SK-N-SH (cell line): ENCODE measurements around the gene LIME1. TPM values are rescaled to one million over a fixed set of nuclear protein-coding genes. Genes with fewer than 3 reads are reported as not detected.

Source experiments
- CTCF ChIA-PET: fragments of 300-600, 350-600 bp; formaldehyde crosslinking; extraction: SDS; loops from one replicate; lab custom pipeline; 2021; lab: Yijun Ruan, JAX
- POLR2A ChIA-PET: fragments of 350-600 bp; sonication (Branson Sonifier 250); formaldehyde crosslinking; extraction: SDS; loops from one replicate; lab custom pipeline; 2020; ENCODE audit warnings: antibody characterized with exemption, inconsistent platforms; lab: Yijun Ruan, JAX
- DNase-seq: peaks from one replicate; pipeline ENCODE4 v3.0.0; 2012
- H2AFZ ChIP-seq: fragments of 200-600 bp; sonication (generic); 2 replicates; pipeline ENCODE4 v1.8.1; 2016; ENCODE audit warnings: antibody characterized with exemption, mild to moderate bottlenecking, low read depth
- H3F3A ChIP-seq: fragments of 200-600 bp; sonication (generic); replicated peaks from 2 replicates; pipeline ENCODE3; 2016; ENCODE audit warnings: antibody characterized with exemption, mild to moderate bottlenecking; ENCODE audit not compliant: insufficient read depth
- H3K27ac ChIP-seq, 2 experiments: fragments of 200-500 bp in 1 of 2; fragments of 200-600 bp in 1 of 2; sonication (Bioruptor generic) in 1 of 2; sonication (generic), shearing (Covaris generic) in 1 of 2; 2 replicates each; pipeline versions ENCODE4 v1.5.1 to v1.6.1; 2014 to 2016; ENCODE audit warnings: low read depth in 2 of 2, inconsistent platforms in 1 of 2, low read length in 1 of 2, mild to moderate bottlenecking in 1 of 2, mixed read lengths in 1 of 2
- H3K27me3 ChIP-seq: fragments of 200-600 bp; sonication (generic), shearing (Covaris generic); 2 replicates; pipeline ENCODE4 v1.6.1; 2016; ENCODE audit warnings: mixed run types; ENCODE audit not compliant: insufficient read depth
- H3K36me3 ChIP-seq, 2 experiments: fragments of 200-500 bp in 1 of 2; fragments of 200-600 bp in 1 of 2; sonication (Bioruptor generic) in 1 of 2; sonication (generic) in 1 of 2; replicated peaks in 1 of 2; 2 replicates each; pipeline versions ENCODE3 to v1.5.1; 2014 to 2016; ENCODE audit warnings: low read length in 1 of 2, mild to moderate bottlenecking in 1 of 2; ENCODE audit not compliant: insufficient read depth in 2 of 2, control insufficient read depth in 1 of 2
- H3K4me1 ChIP-seq, 2 experiments: fragments of 200-500 bp in 1 of 2; fragments of 200-600 bp in 1 of 2; sonication (Bioruptor generic) in 1 of 2; sonication (generic), shearing (Covaris generic) in 1 of 2; 2 replicates each; pipeline versions ENCODE4 v1.5.1 to v1.6.1; 2014 to 2016; ENCODE audit warnings: low read depth in 1 of 2, low read length in 1 of 2, mixed run types in 1 of 2; ENCODE audit not compliant: insufficient read depth in 2 of 2, control insufficient read depth in 1 of 2
- H3K4me2 ChIP-seq: fragments of 200-600 bp; sonication (generic), shearing (Covaris generic); 2 replicates; pipeline ENCODE4 v1.6.1; 2017; ENCODE audit warnings: mixed run types
- H3K4me3 ChIP-seq, 2 experiments: fragments of 200-500 bp in 1 of 2; fragments of 200-600 bp in 1 of 2; sonication (Bioruptor generic) in 1 of 2; sonication (generic), shearing (Covaris generic) in 1 of 2; 2 replicates each; pipeline versions ENCODE4 v1.5.1 to v1.8.1; 2014 to 2016; ENCODE audit warnings: low read depth in 2 of 2, inconsistent platforms in 1 of 2, low read length in 1 of 2, mild to moderate bottlenecking in 1 of 2, mixed read lengths in 1 of 2, moderate library complexity in 1 of 2
- H3K79me2 ChIP-seq: fragments of 200-600 bp; sonication (generic); 2 replicates; pipeline ENCODE4 v1.8.1; 2017; ENCODE audit warnings: mild to moderate bottlenecking; ENCODE audit not compliant: insufficient read depth
- H3K9ac ChIP-seq: fragments of 200-600 bp; sonication (generic); 2 replicates; pipeline ENCODE4 v1.6.1; 2017; ENCODE audit warnings: mixed run types
- H3K9me2 ChIP-seq: fragments of 200-600 bp; sonication (generic); 2 replicates; pipeline ENCODE4 v1.6.1; 2017; ENCODE audit warnings: mixed run types
- H3K9me3 ChIP-seq: fragments of 200-600 bp; sonication (generic); 2 replicates; pipeline ENCODE4 v1.6.1; 2017; ENCODE audit warnings: mixed run types, mild to moderate bottlenecking, moderate library complexity
- H4K20me1 ChIP-seq: fragments of 200-600 bp; sonication (generic); 2 replicates; pipeline ENCODE4 v1.6.1; 2017; ENCODE audit warnings: mild to moderate bottlenecking, mixed run types; ENCODE audit not compliant: insufficient read depth
- CHD2 ChIP-seq: fragments of 150-350 bp; IDR thresholded peaks from 2 replicates; pipeline ENCODE4 v1.6.1; 2018; ENCODE audit warnings: low read length; ENCODE audit not compliant: partially characterized antibody
- ELF1 ChIP-seq: IDR thresholded peaks from 2 replicates; pipeline ENCODE4 v1.4.0; 2012
- GATA2 ChIP-seq: sonication (generic); formaldehyde crosslinking; IDR thresholded peaks from 2 replicates; pipeline ENCODE4 v1.5.0; 2020; ENCODE audit warnings: mild to moderate bottlenecking, missing genetic modification reagents
- JUND ChIP-seq: IDR thresholded peaks from 2 replicates; pipeline ENCODE4 v1.4.0; 2012
- MEF2A ChIP-seq: IDR thresholded peaks from 2 replicates; pipeline ENCODE4 v1.4.0; 2012; ENCODE audit warnings: low read depth, borderline replicate concordance
- MXI1 ChIP-seq: IDR thresholded peaks from 2 replicates; pipeline ENCODE4 v1.6.1; 2012; ENCODE audit warnings: mild to moderate bottlenecking, low read depth, low read length, improper control_type of control experiment
- NFIC ChIP-seq: IDR thresholded peaks from 2 replicates; pipeline ENCODE4 v1.4.0; 2012; ENCODE audit warnings: borderline replicate concordance
- PBX3 ChIP-seq: IDR thresholded peaks from 2 replicates; pipeline ENCODE4; 2012
- POLR2AphosphoS5 ChIP-seq: IDR thresholded peaks from 2 replicates; pipeline ENCODE4 v1.6.1; 2012; ENCODE audit warnings: low read depth, low read length
- REST ChIP-seq: IDR thresholded peaks from 2 replicates; pipeline ENCODE4 v1.6.1; 2012; ENCODE audit warnings: mild to moderate bottlenecking, low read depth, low read length, moderate library complexity
- RFX5 ChIP-seq: IDR thresholded peaks from 2 replicates; pipeline ENCODE4 v1.6.1; 2012; ENCODE audit warnings: mild to moderate bottlenecking, improper control_type of control experiment, low read length
- RXRA ChIP-seq: IDR thresholded peaks from 2 replicates; pipeline ENCODE4 v1.4.0; 2012; ENCODE audit warnings: low read depth, mild to moderate bottlenecking, borderline replicate concordance
- SIN3A ChIP-seq: IDR thresholded peaks from 2 replicates; pipeline ENCODE4 v1.6.1; 2012; ENCODE audit warnings: low read depth, mild to moderate bottlenecking, low read length, moderate library complexity, borderline replicate concordance
- TCF12 ChIP-seq: IDR thresholded peaks from 2 replicates; pipeline ENCODE4 v1.4.0; 2012
- TEAD4 ChIP-seq: IDR thresholded peaks from 2 replicates; pipeline ENCODE4 v1.4.0; 2012; ENCODE audit warnings: mild to moderate bottlenecking, borderline replicate concordance; ENCODE audit not compliant: insufficient read depth
- USF1 ChIP-seq: IDR thresholded peaks from 2 replicates; pipeline ENCODE4 v1.4.0; 2012; ENCODE audit warnings: low read depth, borderline replicate concordance
- YY1 ChIP-seq: IDR thresholded peaks from 2 replicates; pipeline ENCODE4 v1.4.0; 2012; ENCODE audit warnings: low read depth, mild to moderate bottlenecking
- ZBTB33 ChIP-seq: IDR thresholded peaks from 2 replicates; pipeline ENCODE4 v1.4.0; 2012; ENCODE audit warnings: low read depth, borderline replicate concordance
- WGBS: methylation state at CpG from one replicate; pipeline ENCODE4 v1.1.6; 2017; ENCODE audit warnings: low lambda C conversion rate; 5-methylcytosine and 5-hydroxymethylcytosine counted together
- polyA plus RNA-seq, 3 experiments: library from polyadenylated mRNA; depleted of rRNA; stranded (reverse); fragments of >200 nt; gene quantifications; 2 replicates each; pipeline ENCODE4 v1.2.3, GENCODE V29; 2012
- TF ChIP-seq, protein P1 (sequence below): IDR thresholded peaks from 2 replicates; pipeline ENCODE4 v1.4.0; 2012; ENCODE audit warnings: low read depth

The LIME1 gene
- polyA plus RNA-seq, 1 of the 3 experiments (the other 2 are of a cell fraction), result 10.9 TPM

DNA sequence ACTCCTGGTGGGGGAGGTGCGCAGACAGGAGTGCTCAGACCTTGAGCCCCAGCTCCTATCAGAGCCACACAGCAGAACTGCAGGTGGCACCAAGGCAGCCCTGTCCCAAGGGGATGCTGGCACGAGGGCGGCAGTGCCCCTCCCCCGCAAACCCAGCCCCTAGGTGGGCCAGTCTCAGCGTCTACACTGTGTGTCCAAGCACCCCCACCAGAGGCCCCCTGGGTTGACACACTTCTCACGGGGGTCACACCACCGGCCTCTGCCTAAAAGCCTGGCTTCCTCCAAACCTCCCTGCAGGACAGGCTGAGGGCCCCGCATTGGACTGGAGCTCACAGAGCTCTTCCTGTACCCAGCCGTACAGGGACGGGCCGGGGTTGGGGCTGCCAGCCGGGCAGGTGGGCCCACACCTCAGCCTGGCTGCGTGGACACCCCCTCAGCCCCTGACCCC, 11.2 kb downstream of the LIME1 start:
- H3K79me2 ChIP-seq, result no peaks in the 10 kb centered on the region; the same call in 1 of the 2 replicates
- no peaks in the 10 kb centered on the region; a peak in 1 of 4 replicates for H3K4me1 ChIP-seq
- H3K9ac ChIP-seq, result no peak overlapping the region
- H3K9me3 ChIP-seq, result no peaks in the 10 kb centered on the region
- ChIA-PET CTCF (no interaction called here), POLR2A (no interaction called here)
- H4K20me1 ChIP-seq, result peaks cover 4% of the 10 kb centered on the region; the same call in 1 of the 2 replicates
- no peak overlapping the region for H3K4me3 ChIP-seq
- no peaks in the 10 kb centered on the region for H3K27me3 ChIP-seq
- DNase-seq, result peak; percentile 44
- no peak overlapping the region for H3K4me2 ChIP-seq
- 82% methylated on average over 9 of the region's 13 CpGs for whole genome bisulfite sequencing
- no peak overlapping the region for H3K27ac ChIP-seq
- TF ChIP-seq, protein P1, sequence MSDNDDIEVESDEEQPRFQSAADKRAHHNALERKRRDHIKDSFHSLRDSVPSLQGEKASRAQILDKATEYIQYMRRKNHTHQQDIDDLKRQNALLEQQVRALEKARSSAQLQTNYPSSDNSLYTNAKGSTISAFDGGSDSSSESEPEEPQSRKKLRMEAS, result no peak
- TF ChIP-seq TCF12 (no peak), YY1 (no peak), ELF1 (no peak), USF1 (no peak), MEF2A (no peak), TEAD4 (no peak), CHD2 (no peak), GATA2 (no peak), SIN3A (no peak), REST (no peak), MXI1 (no peak), RFX5 (no peak), PBX3 (no peak), ZBTB33 (no peak), RXRA (no peak), NFIC (no peak), POLR2AphosphoS5 (no peak), JUND (no peak)
- H3K36me3 ChIP-seq, result peaks cover 15% of the 10 kb centered on the region in 2 experiments
- H3F3A ChIP-seq, result peaks cover 12% of the 10 kb centered on the region
- no peaks in the 10 kb centered on the region for H3K9me2 ChIP-seq
- H2AFZ ChIP-seq, result no peak overlapping the region
